T-cell (primary cell): Measurements from ENCODE around the gene AKAP6. TPM values are rescaled to one million over a fixed set of nuclear protein-coding genes. Genes with fewer than 3 reads are reported as not detected.

Experiments used
- ATAC-seq, 4 experiments: fragments of 200-7000 bp in 3 of 4; fragments of 150-1000 bp in 1 of 4; cut with Tn5 transposase; replicated peaks in 1 of 4; 1 replicate in 3 of 4; 2 replicates in 1 of 4; pipeline ENCODE4 v1.10.0; 2021; ENCODE audit warnings: moderate library complexity in 3 of 4, mild to moderate bottlenecking in 2 of 4, moderate number of reproducible peaks in 1 of 4
- CTCF ChIA-PET, 2 donors: fragments of 300-600 bp; sonication (Branson Sonifier 250); formaldehyde crosslinking; loops; one replicate each; lab custom pipeline; 2022; ENCODE audit warnings: antibody characterized with exemption in 2 of 2; lab: Charles Lee
- POLR2A ChIA-PET, 2 donors: fragments of 300-600 bp; sonication (Branson Sonifier 250); formaldehyde crosslinking; loops; one replicate each; lab custom pipeline; 2022; ENCODE audit warnings: antibody characterized with exemption in 2 of 2; lab: Charles Lee
- DNase-seq, 35 experiments: peaks; one replicate each; pipeline versions ENCODE4 v3.0.0 to v3.0.0-alpha.2; 2013 to 2023
- H3K27ac ChIP-seq: one replicate; pipeline ENCODE4 v1.5.1; 2013; ENCODE audit warnings: low read length
- H3K27me3 ChIP-seq, 2 experiments: replicated peaks in 1 of 2; 1 replicate in 1 of 2; 2 replicates in 1 of 2; pipeline versions ENCODE4 v1.6.1 to v1.7.0; 2013; ENCODE audit warnings: low read length in 1 of 2, mixed read lengths in 1 of 2; ENCODE audit not compliant: control insufficient read depth in 2 of 2, insufficient read depth in 2 of 2; ENCODE audit errors: extremely low read depth in 1 of 2
- H3K36me3 ChIP-seq, 2 donors: 1 replicate in 1 of 2; 2 replicates in 1 of 2; pipeline versions ENCODE4 v1.6.1 to v1.7.0; 2013; ENCODE audit warnings: low read length in 1 of 2; ENCODE audit not compliant: control insufficient read depth in 2 of 2, insufficient read depth in 1 of 2; ENCODE audit errors: extremely low read depth in 1 of 2
- H3K4me1 ChIP-seq, 2 experiments: 1 replicate in 1 of 2; 2 replicates in 1 of 2; pipeline versions ENCODE4 v1.6.1 to v1.7.0; 2013; ENCODE audit warnings: low read length in 2 of 2, mixed read lengths in 1 of 2; ENCODE audit not compliant: insufficient read depth in 2 of 2, control insufficient read depth in 1 of 2; ENCODE audit errors: extremely low read depth in 1 of 2
- H3K4me3 ChIP-seq, 2 donors: 1 replicate in 1 of 2; 2 replicates in 1 of 2; pipeline versions ENCODE4 v1.5.1 to v1.7.0; 2013; ENCODE audit warnings: mild to moderate bottlenecking in 2 of 2, low read length in 1 of 2, moderate library complexity in 1 of 2; ENCODE audit not compliant: control insufficient read depth in 1 of 2; ENCODE audit errors: extremely low read depth in 1 of 2
- H3K9me3 ChIP-seq: 2 replicates; pipeline ENCODE4 v1.7.0; 2013
- H3K27ac Mint-ChIP-seq, 2 donors: one replicate each; pipeline ENCODE4 v1.8.0; 2020 to 2021; ENCODE audit warnings: mild to moderate bottlenecking in 2 of 2, mixed read lengths in 2 of 2
- H3K27me3 Mint-ChIP-seq, 2 donors: one replicate each; pipeline ENCODE4 v1.8.0; 2021 to 2022; ENCODE audit warnings: mixed read lengths in 2 of 2
- H3K36me3 Mint-ChIP-seq: one replicate; pipeline ENCODE4 v1.8.0; 2021; ENCODE audit warnings: mixed read lengths
- H3K4me1 Mint-ChIP-seq, 3 donors: one replicate each; pipeline ENCODE4 v1.8.0; 2020 to 2022; ENCODE audit warnings: mixed read lengths in 3 of 3, mild to moderate bottlenecking in 1 of 3
- H3K4me3 Mint-ChIP-seq, 3 donors: one replicate each; pipeline ENCODE4 v1.8.0; 2020 to 2022; ENCODE audit warnings: mild to moderate bottlenecking in 3 of 3, mixed read lengths in 3 of 3, moderate library complexity in 3 of 3
- H3K9me3 Mint-ChIP-seq, 3 donors: one replicate each; pipeline ENCODE4 v1.8.0; 2020 to 2022; ENCODE audit warnings: mixed read lengths in 3 of 3
- WGBS: methylation state at CpG from one replicate; pipeline ENCODE4 v1.1.5; 2013; ENCODE audit warnings: missing lambda C conversion rate; ENCODE audit not compliant: insufficient coverage; 5-methylcytosine and 5-hydroxymethylcytosine counted together
- total RNA-seq, 35 experiments: library from RNA in 6 of 35; stranded (reverse) in 6 of 35; fragments of 120-200 nt in 1 of 35; gene quantifications; one replicate each; pipeline versions ENCODE4 v1.2.1 to v1.2.4 and lab custom pipeline; 2013 to 2026

Gene AKAP6
- total RNA-seq, 5 donors from 2014 or later (not counting 1 experiment from before 2014, with no cell fraction given) = 1.7 to 6.6 (median 2.6) TPM

GRCh38 chr14:32800320-32800719, 471.2 kb downstream of the AKAP6 start:
- Mint-ChIP-seq H3K27ac (no peak overlapping the region), H3K9me3 (peaks cover 27 to 68% (median 40%) of the 10 kb centered on the region in 3 donors), H3K36me3 (peaks cover 2% of the 10 kb centered on the region), H3K27me3 (no peaks in the 10 kb centered on the region), H3K4me3 (no peak overlapping the region), H3K4me1 (no peaks in the 10 kb centered on the region)
- ATAC-seq (no peak), DNase-seq (no peak)
- Histone ChIP-seq H3K9me3 (no peaks in the 10 kb centered on the region), H3K36me3 (no peaks in the 10 kb centered on the region), H3K27ac (no peak overlapping the region), H3K27me3 (no peaks in the 10 kb centered on the region), H3K4me3 (no peak overlapping the region), H3K4me1 (no peaks in the 10 kb centered on the region)
- ChIA-PET POLR2A (no interaction called here), CTCF (no interaction called here)
- no CpG with 5 or more reads among the region's 1 CpG for WGBS

GRCh38 chr14:32802295-32802694, 473.2 kb downstream of the AKAP6 start:
- no peaks in the 10 kb centered on the region for H3K4me1 Mint-ChIP-seq
- H3K36me3 ChIP-seq = no peaks in the 10 kb centered on the region
- POLR2A ChIA-PET = no interaction called here
- DNase-seq = no peak
- CTCF ChIA-PET = no interaction called here
- H3K4me1 ChIP-seq = no peaks in the 10 kb centered on the region
- H3K9me3 Mint-ChIP-seq = peaks cover 31 to 62% (median 39%) of the 10 kb centered on the region in 3 donors
- H3K36me3 Mint-ChIP-seq = peaks cover 2% of the 10 kb centered on the region
- H3K4me3 Mint-ChIP-seq = no peak overlapping the region
- no peak overlapping the region for H3K4me3 ChIP-seq
- no CpG with 5 or more reads among the region's 1 CpG for WGBS
- H3K27me3 ChIP-seq = no peaks in the 10 kb centered on the region
- H3K27ac ChIP-seq = no peak overlapping the region
- ATAC-seq = no peak
- no peak overlapping the region for H3K27ac Mint-ChIP-seq
- no peaks in the 10 kb centered on the region for H3K9me3 ChIP-seq
- no peaks in the 10 kb centered on the region for H3K27me3 Mint-ChIP-seq

GRCh38 chr14:32805979-32806378, 476.9 kb downstream of the AKAP6 start:
- DNase-seq (no peak), ATAC-seq (no peak)
- 33% methylated on average over 1 of the region's 2 CpGs for WGBS
- H3K27me3 Mint-ChIP-seq = no peaks in the 10 kb centered on the region
- H3K4me3 ChIP-seq = no peak overlapping the region
- CTCF ChIA-PET = no interaction called here
- H3K9me3 Mint-ChIP-seq = peaks cover 21 to 37% (median 29%) of the 10 kb centered on the region in 3 donors
- no peak overlapping the region for H3K4me3 Mint-ChIP-seq
- H3K27ac ChIP-seq = no peak overlapping the region
- peaks cover 2% of the 10 kb centered on the region for H3K36me3 Mint-ChIP-seq
- H3K27me3 ChIP-seq = no peaks in the 10 kb centered on the region
- POLR2A ChIA-PET = no interaction called here
- no peaks in the 10 kb centered on the region for H3K36me3 ChIP-seq
- H3K4me1 Mint-ChIP-seq = no peaks in the 10 kb centered on the region
- H3K27ac Mint-ChIP-seq = no peak overlapping the region
- H3K9me3 ChIP-seq = no peaks in the 10 kb centered on the region
- H3K4me1 ChIP-seq = no peaks in the 10 kb centered on the region

GRCh38 chr14:32808644-32809043, 479.5 kb downstream of the AKAP6 start:
- no CpG with 5 or more reads among the region's 4 CpGs for WGBS
- Histone ChIP-seq H3K4me1 (no peaks in the 10 kb centered on the region), H3K36me3 (no peaks in the 10 kb centered on the region), H3K4me3 (no peak overlapping the region), H3K27ac (no peak overlapping the region), H3K27me3 (no peaks in the 10 kb centered on the region), H3K9me3 (no peaks in the 10 kb centered on the region)
- Mint-ChIP-seq H3K27ac (no peak overlapping the region), H3K27me3 (no peaks in the 10 kb centered on the region), H3K4me3 (no peak overlapping the region), H3K9me3 (peaks cover 17 to 25% (median 21%) of the 10 kb centered on the region in 3 donors), H3K4me1 (no peaks in the 10 kb centered on the region), H3K36me3 (no peaks in the 10 kb centered on the region)
- DNase-seq (no peak), ATAC-seq (no peak)
- ChIA-PET CTCF (no interaction called here), POLR2A (no interaction called here)

- CTCF ChIA-PET = no interaction called here
- H3K9me3 Mint-ChIP-seq = peaks cover 11 to 19% (median 15%) of the 10 kb centered on the region in 3 donors
- H3K36me3 Mint-ChIP-seq = no peaks in the 10 kb centered on the region
- no peak for ATAC-seq
- no peak for DNase-seq
- WGBS = 50% methylated on average over 1 of the region's 2 CpGs
- Histone ChIP-seq H3K9me3 (no peaks in the 10 kb centered on the region), H3K4me1 (no peaks in the 10 kb centered on the region), H3K27ac (no peak overlapping the region), H3K27me3 (no peaks in the 10 kb centered on the region), H3K4me3 (no peak overlapping the region), H3K36me3 (no peaks in the 10 kb centered on the region)
- no peaks in the 10 kb centered on the region for H3K4me1 Mint-ChIP-seq
- H3K4me3 Mint-ChIP-seq = no peak overlapping the region
- H3K27ac Mint-ChIP-seq = no peak overlapping the region
- no peaks in the 10 kb centered on the region for H3K27me3 Mint-ChIP-seq
- POLR2A ChIA-PET = no interaction called here
Observed at GRCh38 chr14:32809255-32809654, 480.2 kb downstream of the AKAP6 start.

GRCh38 chr14:32813401-32813800, 484.3 kb downstream of the AKAP6 start:
- H3K36me3 Mint-ChIP-seq = no peaks in the 10 kb centered on the region

GRCh38 chr14:32814721-32815120, 485.6 kb downstream of the AKAP6 start:
- CTCF ChIA-PET = no interaction called here

More at GRCh38 chr14:32813401-32813800, 484.3 kb downstream of the AKAP6 start:
- H3K36me3 ChIP-seq = no peaks in the 10 kb centered on the region
- H3K27me3 ChIP-seq = no peaks in the 10 kb centered on the region
- no peak overlapping the region for H3K27ac Mint-ChIP-seq
- no peak overlapping the region for H3K27ac ChIP-seq
- no peaks in the 10 kb centered on the region for H3K4me1 ChIP-seq
- POLR2A ChIA-PET = interaction anchor here in 1 of 2 donors (0.6 kb wide), 1 partner anchor 51 kb away, joined by 3 read pairs; no protein-coding TSS in a partner anchor
- DNase-seq (no peak), ATAC-seq (no peak)
- WGBS = no CpG with 5 or more reads among the region's 4 CpGs
- H3K9me3 Mint-ChIP-seq = peaks cover 0 to 3% (median 0%) of the 10 kb centered on the region in 3 donors
- H3K9me3 ChIP-seq = no peaks in the 10 kb centered on the region
- no peaks in the 10 kb centered on the region for H3K4me1 Mint-ChIP-seq
- CTCF ChIA-PET = no interaction called here
- no peaks in the 10 kb centered on the region for H3K27me3 Mint-ChIP-seq
- H3K4me3 Mint-ChIP-seq = no peak overlapping the region
- no peak overlapping the region for H3K4me3 ChIP-seq

More at GRCh38 chr14:32814721-32815120, 485.6 kb downstream of the AKAP6 start:
- no CpG with 5 or more reads among the region's 1 CpG for WGBS
- Mint-ChIP-seq H3K9me3 (peaks cover 0 to 5% (median 3%) of the 10 kb centered on the region in 3 donors), H3K27me3 (no peaks in the 10 kb centered on the region), H3K4me3 (no peak overlapping the region), H3K36me3 (no peaks in the 10 kb centered on the region), H3K4me1 (no peaks in the 10 kb centered on the region), H3K27ac (no peak overlapping the region)
- no peak for DNase-seq
- Histone ChIP-seq H3K27me3 (no peaks in the 10 kb centered on the region), H3K4me3 (no peak overlapping the region), H3K9me3 (no peaks in the 10 kb centered on the region), H3K27ac (no peak overlapping the region), H3K4me1 (no peaks in the 10 kb centered on the region), H3K36me3 (no peaks in the 10 kb centered on the region)
- no peak for ATAC-seq
- POLR2A ChIA-PET = no interaction called here
